ENCODE results near the gene PPP4R2.

Gene PPP4R2

GRCh38 chr3:72996473-72997333 is at the start of gene PPP4R2:
Gene PPP4R2 (plus strand): TSS chr3:72996811. CDS start chr3:72997038, 227 bp downstream.
- H3K27ac ChIP-seq = peak within 1 kb of the TSS; percentile 84 to 99 (median 96)
- H3K4me3 ChIP-seq = peak within 1 kb of the TSS; percentile 64 to 96 (median 86)

- Histone ChIP-seq H3K27ac (no peak overlapping the region), H3K4me3 (no peak overlapping the region)
These were observed 48.7 kb upstream of the PPP4R2 start for GRCh38 chr3:72947715-72948490.

- Histone ChIP-seq H3K4me3 (no peak overlapping the region), H3K27ac (no peak overlapping the region)
These were observed 47.6 kb upstream of the PPP4R2 start for GRCh38 chr3:72949016-72949415.

GRCh38 chr3:72950372-72950771 is 46.2 kb upstream of the PPP4R2 start:
- no peak overlapping the region for H3K4me3 ChIP-seq
- H3K27ac ChIP-seq = no peak overlapping the region

- H3K27ac ChIP-seq = no peak overlapping the region
- no peak overlapping the region for H3K4me3 ChIP-seq
These were observed 45.8 kb upstream of the PPP4R2 start for GRCh38 chr3:72950801-72951200.

- H3K4me3 ChIP-seq = no peak overlapping the region
- H3K27ac ChIP-seq = no peak overlapping the region
These were observed 45.3 kb upstream of the PPP4R2 start for GRCh38 chr3:72951259-72951722.

- H3K27ac ChIP-seq = no peak overlapping the region
- H3K4me3 ChIP-seq = no peak overlapping the region
These were observed 43.2 kb upstream of the PPP4R2 start for GRCh38 chr3:72953325-72953956.

GRCh38 chr3:72957297-72957696 is 39.3 kb upstream of the PPP4R2 start:
- Histone ChIP-seq H3K4me3 (no peak overlapping the region), H3K27ac (no peak overlapping the region)

- Histone ChIP-seq H3K4me3 (no peak overlapping the region), H3K27ac (peak overlapping the region in 1 of 21 experiments; percentile 8)
These were observed 37.3 kb upstream of the PPP4R2 start for GRCh38 chr3:72959336-72959735.

- no peak overlapping the region for H3K4me3 ChIP-seq
- H3K27ac ChIP-seq = peak overlapping the region in 2 of 21 experiments; percentile 24 to 57
These were observed 35.6 kb upstream of the PPP4R2 start for GRCh38 chr3:72960812-72961518.

- peak overlapping the region in 2 of 21 experiments; percentile 43 to 49 for H3K27ac ChIP-seq
These were observed 34.9 kb upstream of the PPP4R2 start for GRCh38 chr3:72961752-72962151.

GRCh38 chr3:72962317-72962716 is 34.3 kb upstream of the PPP4R2 start:
- Histone ChIP-seq H3K4me3 (no peak overlapping the region), H3K27ac (peak overlapping the region in 1 of 21 experiments; percentile 43)

More at GRCh38 chr3:72961752-72962151, 34.9 kb upstream of the PPP4R2 start:
- H3K4me3 ChIP-seq = no peak overlapping the region

- no peak overlapping the region for H3K27ac ChIP-seq
- H3K4me3 ChIP-seq = no peak overlapping the region
These were observed 32.0 kb upstream of the PPP4R2 start for GRCh38 chr3:72964633-72965032.

- Histone ChIP-seq H3K27ac (no peak overlapping the region), H3K4me3 (no peak overlapping the region)
These were observed 28.3 kb upstream of the PPP4R2 start for GRCh38 chr3:72968266-72968664.

- Histone ChIP-seq H3K27ac (no peak overlapping the region), H3K4me3 (no peak overlapping the region)
These were observed 26.8 kb upstream of the PPP4R2 start for GRCh38 chr3:72969766-72970165.

GRCh38 chr3:72970942-72971341 is 25.7 kb upstream of the PPP4R2 start:
- Histone ChIP-seq H3K4me3 (no peak overlapping the region), H3K27ac (no peak overlapping the region)

GRCh38 chr3:72972706-72973030 is 23.9 kb upstream of the PPP4R2 start:
- no peak overlapping the region for H3K4me3 ChIP-seq
- no peak overlapping the region for H3K27ac ChIP-seq

GRCh38 chr3:72973031-72973723 is 23.4 kb upstream of the PPP4R2 start:
- Histone ChIP-seq H3K4me3 (no peak overlapping the region), H3K27ac (no peak overlapping the region)

- no peak overlapping the region for H3K4me3 ChIP-seq
- H3K27ac ChIP-seq = no peak overlapping the region
These were observed 22.8 kb upstream of the PPP4R2 start for GRCh38 chr3:72973786-72974185.

Data from skin epidermis (tissue), 12 donors.